ENCODE data around the gene RYR2.
A peak's percentile ranks its signal among the peaks of the same experiment; 100 is the strongest.
"Not testable (repeated sequence)": the region's sequence is repeated elsewhere in the genome, so short reads cannot be mapped to it uniquely, and the experiment has no call there.

The RYR2 gene

DNA sequence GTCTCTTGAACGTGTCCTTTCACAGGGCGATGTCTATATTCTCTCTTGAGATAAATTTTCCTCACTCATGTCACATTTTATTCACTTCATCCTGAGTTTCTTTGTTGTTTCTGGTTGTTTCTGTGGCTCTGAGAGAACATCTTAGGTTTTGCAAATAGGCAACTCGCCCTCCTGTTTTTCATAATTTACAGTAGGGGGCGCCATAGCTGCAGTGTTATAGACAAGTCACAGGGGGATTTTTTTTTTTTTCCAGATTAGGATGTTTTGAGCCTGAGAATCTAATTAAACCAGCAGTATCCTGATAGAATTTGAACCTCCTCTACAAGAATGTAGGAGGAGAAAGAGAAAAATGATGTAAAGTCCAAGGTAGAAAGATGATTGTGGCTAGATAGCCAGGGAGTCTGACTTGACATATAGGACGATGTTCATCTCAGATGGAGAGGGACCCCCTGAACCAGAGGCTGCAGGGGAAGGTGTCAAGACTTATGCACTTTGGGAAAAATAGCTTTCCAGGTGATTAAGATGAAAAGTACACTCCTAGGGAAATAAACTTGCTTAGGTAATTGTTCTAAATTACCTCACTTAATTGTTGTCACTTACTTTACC lies 772.4 kb downstream of the RYR2 start:
- DNase-seq = no peak

DNA sequence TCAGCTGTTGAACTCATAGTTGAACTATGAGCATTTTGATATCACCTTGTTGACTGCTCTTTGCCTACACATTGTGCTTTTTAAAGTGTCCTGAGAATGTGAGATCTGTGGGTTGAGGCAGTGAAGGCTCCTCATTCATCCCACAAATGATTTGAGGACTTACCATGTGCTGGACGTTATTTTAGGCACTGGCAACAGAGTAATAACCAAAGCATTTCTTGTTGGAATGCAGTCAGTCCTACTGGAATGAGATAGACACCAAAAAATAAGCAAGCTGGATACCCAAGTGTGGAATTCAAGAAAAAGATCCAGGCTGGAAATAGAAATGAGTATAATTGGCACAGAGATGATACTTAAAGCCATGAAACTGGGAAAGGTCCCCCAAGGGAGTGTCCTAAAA lies 775.3 kb downstream of the RYR2 start:
- no peak for DNase-seq

DNA sequence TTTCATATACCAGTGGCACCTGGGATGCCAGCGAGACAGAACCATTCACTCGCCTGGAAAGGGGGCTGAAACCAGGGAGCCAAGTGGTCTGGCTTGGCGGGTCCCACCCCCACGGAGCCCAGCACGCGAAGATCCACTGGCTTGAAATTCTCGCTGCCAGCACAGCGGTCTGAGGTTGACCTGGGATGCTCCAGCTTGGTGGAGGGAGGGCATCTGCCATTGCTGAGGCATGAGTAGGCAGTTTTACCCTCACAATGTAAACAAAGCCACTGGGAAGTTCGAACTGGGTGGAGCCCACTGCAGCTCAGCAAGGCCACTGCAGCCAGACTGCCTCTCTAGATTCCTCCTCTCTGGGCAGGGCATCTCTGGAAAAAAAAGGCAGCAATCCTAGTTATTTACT lies 778.6 kb downstream of the RYR2 start:
- not testable (repeated sequence) for DNase-seq

DNA sequence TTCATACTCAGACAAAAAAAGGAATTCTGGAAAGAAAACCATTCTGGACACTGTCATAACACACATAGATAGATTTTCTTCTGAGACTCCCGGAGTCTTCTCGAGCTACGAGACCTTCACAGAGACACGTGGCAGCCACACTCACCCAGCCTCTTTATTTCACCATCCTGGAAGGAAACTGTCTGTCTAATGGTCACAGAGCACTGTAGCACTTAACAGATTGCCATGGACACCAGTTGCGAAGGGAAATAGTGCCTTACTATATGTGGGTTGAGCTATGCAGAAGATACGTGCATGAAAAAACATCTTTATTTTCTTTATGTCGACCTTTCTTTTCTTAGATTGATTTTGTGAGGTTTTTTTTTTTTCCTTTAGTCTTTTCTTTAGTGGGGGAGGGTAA lies 790.9 kb downstream of the RYR2 start:
- DNase-seq = no peak

DNA sequence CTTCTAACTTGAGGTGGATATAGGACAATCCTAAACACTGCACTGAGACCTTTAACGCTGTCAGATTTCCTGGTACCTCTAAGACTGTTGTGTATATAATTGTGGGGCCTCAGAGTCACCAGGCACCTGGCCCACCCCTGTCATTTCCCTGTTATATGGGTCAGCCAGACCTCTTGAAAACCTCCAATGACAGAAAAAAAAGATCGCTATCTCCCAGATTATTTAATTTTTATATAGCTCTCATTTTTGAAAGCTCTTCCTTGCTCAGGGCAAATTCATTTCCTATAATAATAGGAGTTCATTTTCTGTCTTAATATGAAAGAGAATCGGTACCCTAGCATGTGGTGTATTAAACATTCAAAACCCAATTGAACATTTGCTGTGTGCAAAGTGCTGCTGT lies 792.1 kb downstream of the RYR2 start:
- DNase-seq = no peak

DNA sequence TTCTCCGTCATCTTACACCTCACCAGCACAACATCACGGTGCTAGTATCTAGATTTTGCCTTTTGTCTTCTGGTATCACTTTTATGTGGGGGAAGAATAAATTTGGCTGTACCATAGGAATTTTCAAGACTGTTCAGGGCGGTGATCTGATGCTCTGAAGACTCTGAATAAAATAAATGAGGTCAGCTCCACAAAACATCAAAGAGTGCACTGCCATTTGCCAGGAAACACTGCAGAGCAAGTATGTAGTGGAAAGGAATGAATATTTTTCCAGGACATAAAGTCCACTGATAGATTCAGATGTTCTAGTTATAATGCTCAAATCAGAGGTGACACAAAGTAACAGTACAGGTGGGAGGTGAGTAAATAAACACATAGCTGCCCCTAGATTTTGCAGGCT lies 792.5 kb downstream of the RYR2 start:
- DNase-seq = no peak

DNA sequence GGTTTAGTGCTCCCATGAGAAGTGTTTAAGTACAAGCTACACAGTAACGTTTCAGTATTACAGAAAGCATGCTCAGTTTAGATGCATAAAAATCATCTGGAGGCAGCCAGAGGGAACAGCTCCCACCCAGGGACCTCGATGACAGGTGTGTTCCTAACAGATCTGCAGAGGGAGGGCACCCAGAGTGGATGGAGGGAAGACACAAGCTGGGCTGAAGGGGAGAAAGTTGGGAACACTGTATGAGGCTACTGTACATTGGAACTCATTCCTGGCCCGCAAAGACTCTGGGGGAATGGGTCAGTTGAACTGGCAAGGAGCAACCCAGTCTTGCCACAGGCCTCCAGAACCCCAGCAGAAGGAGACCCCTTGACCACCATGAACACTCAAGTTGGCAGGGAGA lies 796.3 kb downstream of the RYR2 start:
- DNase-seq = no peak

DNA sequence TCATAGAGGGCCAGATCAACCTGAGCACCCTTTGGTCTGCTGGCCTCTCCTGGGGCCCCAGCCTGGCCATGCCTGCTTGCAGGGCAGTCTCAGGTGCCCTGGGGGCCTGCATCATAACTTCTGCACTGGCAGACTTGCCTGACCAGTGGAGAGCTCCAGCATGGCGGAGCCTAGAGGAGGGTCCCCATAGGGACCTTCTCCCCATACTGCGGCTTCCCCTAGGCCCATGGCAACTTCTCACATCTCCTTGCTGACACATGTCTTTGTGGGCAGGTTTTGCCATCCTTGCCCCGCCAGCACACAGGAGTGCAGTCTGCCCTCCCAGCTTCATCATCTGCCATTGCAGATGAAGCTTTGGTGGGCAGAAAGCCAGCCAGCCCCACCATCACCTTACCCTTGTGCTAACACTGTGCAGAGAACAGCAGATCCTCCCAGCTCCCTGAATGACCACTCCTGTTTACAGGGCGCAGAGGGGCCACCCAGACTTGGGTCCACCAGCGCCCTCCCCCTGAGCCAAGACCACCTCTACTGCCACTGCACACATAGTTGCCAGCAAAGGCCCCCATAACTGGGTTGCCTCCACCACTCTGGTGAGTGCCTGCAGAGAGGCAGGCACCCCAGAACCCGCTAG lies 797.0 kb downstream of the RYR2 start:
- no peak for DNase-seq

DNA sequence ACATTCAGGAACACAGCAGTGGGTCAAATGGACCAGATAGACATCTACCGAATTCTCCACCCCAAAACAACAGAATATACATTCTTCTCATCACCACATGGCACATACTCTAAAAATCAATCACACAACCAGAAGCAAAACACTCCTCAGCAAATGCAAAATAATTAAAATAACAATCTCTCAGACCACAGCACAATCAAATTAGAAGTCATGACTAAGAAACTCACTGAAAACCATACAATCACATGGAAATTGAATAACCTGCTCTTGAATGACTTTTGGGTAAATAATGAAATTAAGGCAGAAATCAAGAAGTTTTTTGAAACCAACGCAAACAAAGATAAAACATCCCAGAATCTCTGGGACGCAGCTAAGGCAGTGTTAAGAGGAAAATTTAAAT lies 799.5 kb downstream of the RYR2 start:
- DNase-seq = no peak

DNA sequence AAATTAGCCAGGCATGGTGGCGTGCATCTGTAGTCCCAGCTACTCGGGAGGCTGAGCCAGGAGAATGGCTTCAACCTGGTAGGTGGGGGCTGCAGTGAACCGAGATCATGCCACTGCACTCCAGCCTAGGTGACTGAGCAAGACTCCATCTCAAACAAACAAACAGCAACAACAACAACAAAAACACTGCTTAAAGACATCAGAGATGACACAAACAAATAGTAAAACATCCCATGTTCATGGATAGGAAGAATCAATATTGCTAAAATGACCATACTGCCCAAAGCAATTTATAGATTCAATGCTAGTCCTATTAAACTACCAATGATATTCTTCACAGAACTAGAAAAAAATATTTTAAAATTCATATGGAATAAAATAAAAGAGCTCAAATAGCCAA lies 801.5 kb downstream of the RYR2 start:
- not testable (repeated sequence) for DNase-seq

DNA sequence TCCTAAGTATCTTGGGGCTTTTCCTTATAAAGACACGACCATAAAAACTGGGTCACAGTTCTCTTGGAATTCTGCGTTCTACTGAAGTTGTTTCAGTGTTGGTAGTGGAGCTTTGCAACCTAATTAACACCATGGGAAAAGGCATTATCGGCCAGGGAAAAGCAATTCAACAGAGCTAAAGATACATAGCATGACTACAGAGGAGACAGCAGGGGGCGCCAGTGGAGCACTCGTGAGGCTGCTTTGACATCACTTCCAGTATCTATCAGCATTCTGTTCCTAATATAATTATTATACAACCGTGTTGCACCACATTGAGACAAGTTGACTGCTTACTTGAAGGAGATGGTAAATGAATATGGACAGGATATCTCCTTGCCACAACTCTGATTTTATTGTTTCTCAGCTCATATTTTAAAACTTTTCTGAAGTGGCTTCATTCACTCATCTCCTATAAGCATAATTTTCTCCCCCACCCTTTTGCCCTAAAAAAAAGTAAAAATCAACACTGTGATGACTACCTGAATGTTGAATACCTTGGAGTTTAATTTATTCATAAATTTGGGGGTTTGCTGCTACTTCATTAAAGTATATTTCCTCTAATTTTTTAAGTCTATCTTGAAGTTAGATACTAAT lies 809.3 kb downstream of the RYR2 start:
- DNase-seq = peak; percentile 22

DNA sequence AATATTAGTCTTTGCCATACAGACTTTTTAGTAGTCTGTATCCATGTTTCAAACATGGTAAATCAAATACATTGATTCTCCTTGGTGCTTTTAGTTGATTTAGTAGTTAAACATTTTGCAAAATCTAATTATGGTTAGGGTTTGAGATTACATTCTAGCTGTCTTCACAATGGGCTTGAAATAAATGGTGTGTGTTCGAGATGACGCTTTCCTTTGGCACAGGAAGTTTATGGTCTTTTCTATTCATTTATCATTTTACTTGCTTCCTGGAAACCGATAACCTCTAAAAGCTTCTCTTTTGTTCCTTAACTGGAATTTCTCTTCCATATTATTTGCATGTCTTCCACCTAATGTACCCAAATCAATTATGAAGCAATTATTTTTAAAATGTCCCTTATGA lies 810.4 kb downstream of the RYR2 start:
- DNase-seq = no peak

DNA sequence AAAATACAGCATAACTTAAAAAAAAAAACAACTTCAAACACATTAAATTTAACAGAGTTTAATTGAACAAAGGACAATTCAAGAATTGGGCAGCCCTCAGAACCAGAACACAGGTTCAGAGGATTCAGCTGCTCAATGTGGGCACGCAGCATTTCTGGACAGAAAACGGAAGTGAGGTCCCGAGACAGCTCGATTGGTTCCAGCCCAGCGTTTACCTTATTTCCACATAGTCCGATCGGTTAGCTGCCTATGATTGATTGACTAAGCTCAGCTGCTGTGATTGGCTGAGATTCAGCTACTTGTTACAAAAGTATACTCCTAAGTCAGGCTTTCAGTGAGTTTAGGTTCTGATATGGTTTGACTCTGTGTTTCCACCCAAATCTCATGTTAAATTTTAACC lies 815.5 kb downstream of the RYR2 start:
- no peak for DNase-seq

DNA sequence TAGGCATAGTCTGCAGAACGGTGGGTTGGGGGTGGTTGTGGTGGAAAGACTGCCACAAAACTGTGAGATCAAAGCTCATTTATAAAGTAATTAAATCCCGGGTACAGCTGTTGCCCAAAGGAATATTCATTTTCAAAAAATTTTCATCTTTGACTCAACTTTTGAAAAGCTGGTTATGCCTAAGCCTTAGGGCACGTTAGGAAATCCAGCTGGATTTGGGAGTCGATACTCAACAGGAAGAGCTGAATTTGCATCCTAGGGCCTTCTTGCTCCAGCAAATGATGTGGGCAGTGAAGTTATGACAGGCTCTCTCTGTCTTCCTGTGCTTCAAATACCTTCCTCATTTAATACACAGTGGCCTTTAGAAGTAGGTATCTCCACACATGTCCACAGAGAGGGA lies 817.0 kb downstream of the RYR2 start:
- no peak for DNase-seq

DNA sequence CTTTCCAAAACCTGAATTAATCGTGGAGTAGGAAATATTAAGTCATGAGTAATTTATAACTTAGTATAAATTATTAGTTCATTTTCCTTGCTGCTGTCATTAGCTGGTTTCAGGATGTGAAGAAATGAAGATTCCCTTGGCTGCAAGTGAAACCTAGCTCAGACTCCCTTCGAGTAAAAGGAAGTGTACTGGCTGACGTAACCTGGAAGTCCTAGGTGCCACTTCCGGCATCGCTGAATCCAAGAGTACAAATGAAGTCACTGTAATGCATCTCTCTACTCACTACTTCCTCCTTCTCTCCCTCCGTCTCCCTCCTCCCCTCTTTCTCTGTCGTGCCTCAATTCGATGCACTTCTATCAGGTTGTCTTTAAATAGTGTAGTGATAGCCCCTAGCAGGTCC lies 820.0 kb downstream of the RYR2 start:
- DNase-seq = no peak

DNA sequence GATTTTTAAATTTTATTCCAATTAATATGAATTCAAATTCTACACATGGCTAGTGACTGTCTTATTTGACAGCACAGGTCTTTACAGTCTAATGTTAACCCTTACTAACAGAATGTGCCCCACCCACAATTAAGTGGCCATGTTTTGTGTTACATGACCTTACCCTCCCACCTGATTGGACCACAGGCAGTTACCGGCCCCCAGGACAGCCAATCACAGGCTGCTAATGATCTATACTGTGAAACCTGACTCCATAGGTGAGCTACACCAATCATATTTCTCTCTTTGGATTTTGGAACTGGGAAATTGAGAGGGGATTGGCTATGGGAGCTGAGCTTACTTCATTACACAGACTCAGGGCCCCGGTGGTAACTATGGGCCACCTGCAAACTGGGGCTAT lies 821.2 kb downstream of the RYR2 start:
- no peak for DNase-seq

DNA sequence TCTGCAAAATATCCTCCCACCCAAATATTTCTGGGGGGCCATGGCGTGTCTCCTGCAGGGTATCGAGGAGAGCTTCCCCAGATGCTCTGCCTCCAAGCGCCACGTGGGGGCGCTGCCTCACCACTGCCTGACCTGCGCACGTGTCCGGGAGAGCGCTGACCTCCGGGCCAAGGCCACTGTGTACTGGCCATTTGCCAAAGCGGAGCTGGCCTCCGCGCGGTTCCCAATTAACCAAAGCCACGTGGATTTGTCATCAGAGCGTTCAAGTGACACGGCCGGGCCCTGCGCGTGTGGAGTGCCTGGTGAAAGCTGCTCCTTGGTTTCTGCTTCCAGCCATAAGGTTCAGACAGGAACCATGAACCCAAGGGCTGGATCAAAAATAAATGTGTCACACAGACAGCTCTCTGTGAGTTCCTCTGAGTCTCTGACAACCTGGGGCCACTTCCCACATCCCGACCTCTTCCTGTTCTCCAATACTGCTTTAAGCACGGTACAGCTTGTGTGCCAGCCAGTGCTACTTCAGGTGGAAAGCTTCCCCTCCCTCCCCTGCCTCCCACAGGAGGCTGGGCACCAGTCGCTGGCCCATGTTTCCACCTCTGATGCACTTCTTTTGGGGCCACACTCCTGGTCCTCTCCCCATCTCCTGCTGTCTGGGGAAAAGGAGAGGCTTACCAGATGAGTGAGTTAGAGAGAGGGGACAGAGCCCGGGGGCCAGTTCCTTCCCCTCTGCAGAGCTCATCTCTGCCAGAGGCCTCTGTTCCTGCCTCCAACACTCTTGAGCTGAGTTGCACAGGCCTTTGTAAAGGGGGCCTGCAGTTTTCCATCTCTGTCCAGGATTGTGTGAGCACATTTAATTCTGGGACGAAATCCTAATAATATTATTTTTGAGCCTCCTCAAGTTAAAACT lies 822.6 kb downstream of the RYR2 start:
- peak; percentile 1 for DNase-seq

DNA sequence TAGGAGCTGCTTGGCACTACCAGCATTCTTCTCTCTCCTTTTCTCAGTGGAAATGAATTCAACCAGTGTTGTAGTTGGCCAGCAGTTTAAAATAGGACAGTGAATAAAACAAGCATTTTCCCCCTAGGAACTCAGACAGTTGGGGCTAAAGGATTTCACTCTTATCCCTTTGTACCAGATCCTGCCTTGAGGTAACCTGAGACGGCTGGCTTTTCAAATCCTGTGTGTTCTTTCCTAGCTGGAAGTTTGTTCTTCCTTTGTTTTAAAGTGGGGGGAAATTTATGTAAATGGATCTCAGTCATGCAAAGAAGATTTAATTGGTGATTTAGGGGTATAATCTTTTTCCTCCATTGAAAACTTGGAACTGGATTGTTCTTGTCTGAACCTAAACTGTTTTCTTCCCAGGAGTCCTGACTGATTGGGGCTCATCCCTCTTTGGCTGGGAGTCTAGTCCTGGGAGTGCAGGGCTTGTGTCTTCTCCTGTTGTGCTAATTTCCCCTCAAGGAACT lies 825.5 kb downstream of the RYR2 start:
- DNase-seq = no peak

DNA sequence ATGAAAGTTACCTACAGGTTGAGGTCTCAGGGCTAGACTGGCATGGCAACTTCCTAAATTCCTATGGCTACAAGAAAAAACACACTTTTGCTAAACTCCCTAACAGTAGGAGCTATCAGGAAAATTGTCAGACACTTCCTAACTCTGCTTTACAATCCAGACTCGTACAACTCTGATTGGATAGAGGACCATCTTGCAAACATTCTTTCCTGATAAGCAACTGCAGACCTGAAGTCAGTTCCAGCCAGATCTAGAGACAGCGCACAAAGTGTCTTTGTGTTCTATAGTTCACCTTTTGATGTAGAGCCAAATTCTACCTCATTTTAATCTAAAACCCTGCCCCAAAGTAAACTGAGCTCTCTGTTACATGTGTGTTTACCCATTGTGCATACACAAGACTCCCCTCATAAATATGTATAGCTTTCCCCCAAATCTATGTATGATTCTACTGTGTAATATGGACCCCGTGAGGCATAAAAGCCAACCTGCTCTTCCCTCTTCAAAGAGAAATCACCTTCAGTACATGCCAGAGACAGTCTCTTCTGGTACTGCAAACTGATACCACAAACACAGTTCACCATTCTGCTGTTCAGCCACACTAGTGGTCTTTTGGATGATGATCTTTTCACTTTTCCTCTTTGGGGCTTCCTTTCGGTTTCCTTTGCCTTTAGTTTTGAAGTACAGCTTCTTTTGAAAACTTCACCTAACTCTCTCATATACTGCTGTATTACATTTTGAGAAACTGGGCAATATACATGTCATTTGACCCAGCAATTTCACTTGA lies 827.0 kb downstream of the RYR2 start:
- DNase-seq = no peak

DNA sequence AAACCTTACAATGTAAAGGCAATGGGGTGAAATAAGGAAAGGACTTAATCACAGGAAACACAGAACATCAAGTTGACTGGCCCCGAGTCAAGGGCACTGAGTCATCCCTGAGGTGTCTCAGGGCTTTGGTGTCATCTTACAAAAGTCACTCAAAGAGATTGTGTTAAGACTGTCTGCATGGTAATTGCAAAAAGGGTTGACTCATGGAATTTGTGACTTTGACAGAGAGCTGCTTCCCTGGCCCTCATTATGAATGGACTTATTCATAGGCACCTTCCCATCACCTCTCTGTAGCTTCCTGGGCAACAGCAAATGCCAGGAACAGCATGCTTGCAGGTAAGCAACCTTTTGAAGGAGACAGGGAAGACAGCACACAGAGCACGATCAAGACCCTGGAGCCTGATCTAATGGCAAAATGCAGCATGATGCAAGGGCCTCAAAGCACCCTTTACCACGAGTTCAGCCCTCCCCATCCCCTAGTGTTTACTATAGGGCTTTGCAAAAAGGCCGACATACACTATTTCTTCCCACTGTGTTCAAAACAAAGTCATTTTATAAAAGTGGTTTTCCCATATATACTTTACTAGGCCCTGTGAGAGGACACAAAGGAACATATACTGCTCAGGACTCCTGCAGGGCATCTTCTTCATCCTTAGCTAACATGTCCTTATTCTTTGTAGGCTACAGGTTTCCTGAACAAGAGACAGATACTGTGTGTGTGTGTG lies 831.7 kb downstream of the RYR2 start:
- no peak for DNase-seq

DNA sequence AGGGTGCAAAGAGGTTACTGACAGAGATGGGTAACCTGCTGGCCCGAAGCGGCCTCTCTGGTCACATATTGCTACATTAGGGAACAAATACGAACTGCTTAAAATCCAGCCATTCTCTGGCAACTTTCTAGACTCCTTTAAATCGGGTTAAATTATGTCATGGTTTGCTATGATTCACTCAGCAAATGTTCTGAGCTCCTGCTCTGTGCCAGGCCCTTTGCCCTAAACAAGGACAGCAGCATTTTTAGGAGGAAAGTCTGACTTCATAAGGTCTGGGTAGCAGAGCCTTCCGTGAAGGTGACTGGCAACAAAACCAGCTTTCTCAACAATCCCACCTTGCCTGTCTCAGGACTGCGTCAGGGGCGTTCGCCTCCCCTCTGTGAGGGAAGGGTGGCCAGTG lies 833.3 kb downstream of the RYR2 start:
- no peak for DNase-seq

DNA sequence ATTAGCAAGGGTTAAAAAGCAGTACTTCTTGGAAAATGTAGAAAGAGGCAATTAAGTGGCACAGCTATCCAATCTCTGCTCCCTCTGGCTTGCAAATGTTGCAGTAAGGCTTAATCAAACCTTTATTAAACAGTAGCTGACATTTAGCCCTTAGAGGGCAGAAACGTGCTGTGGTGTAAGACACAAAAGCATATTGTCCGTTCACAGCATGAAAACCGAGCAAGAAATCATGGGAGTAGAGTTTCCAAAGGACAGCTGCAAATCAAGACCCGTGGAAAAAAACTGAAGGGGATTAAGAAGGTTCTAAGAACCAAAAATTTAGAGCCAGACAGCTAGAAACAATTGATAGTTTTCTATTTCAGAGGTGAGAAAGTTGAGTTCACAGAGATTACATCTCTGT lies 835.6 kb downstream of the RYR2 start:
- DNase-seq = no peak
